T-helper 1 cell treated with Interleukin-12 subunit alpha and Interleukin-12 subunit beta and Interleukin-4 antibody, amounts not matched to agents 30 ng/mL and 1 ng/mL, for 36 hours (primary cell): ENCODE measurements around the gene GRIK4. TPM values are rescaled to one million over a fixed set of nuclear protein-coding genes. Genes with fewer than 3 reads are reported as not detected.

Experiments used
- intact Hi-C: fragments of 100-400 bp; cut with micrococcal nuclease; formaldehyde crosslinking; loops from one replicate; pipeline ENCODE4 v1.15.1; 2024
- total RNA-seq: library from RNA; stranded (reverse); gene quantifications from 2 replicates; pipeline ENCODE4 v1.2.3, GENCODE V29; 2022

Gene GRIK4
- total RNA-seq, 1 donor from 2014 or later, result not detected

DNA sequence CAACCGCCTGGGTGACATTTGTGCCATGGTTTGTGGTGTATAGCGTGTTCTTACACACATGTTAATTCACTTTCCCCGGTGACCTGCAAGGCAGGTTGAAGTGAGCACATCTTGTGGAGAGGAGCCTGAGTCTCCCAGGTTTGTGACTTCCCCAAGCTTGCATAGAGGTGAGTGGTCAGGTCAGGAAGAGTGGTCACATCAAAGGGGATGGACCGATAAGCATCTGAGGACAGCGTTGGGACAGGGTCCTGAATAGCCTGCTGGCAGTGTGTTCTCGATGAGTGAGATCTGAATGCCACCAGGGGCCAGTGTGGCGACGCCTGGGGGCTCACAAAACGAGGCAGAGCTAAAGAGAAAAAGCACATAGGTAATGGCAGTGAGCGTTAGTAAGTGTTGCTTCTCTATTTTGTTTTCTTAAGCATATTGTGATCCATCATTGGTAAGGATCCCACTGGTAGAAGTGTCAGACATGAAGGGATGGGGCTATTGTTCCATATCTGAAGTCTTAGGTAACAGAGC, 154.6 kb downstream of the GRIK4 start:
- intact Hi-C loops, result no loop called here

DNA sequence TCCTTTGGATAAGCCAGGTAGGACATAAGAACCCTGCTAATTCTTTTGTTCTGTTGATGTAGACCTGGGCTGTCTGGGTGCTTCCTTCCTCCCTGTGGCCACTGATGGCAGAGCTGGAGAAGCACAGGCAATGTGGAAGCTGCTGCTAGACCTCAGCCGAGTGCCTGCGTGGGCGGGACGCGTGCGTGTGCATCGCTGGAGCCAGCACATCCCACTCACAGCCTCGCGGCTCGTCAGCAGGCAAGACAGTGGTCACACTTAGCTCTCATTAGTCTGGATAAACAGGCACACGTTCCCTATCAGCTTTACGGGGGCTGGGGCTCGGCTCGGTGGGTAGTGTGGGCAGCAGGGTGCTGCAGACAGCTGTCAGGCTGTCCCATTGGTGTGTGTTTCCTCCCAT, 155.7 kb downstream of the GRIK4 start:
- intact Hi-C loops, result no loop called here

DNA sequence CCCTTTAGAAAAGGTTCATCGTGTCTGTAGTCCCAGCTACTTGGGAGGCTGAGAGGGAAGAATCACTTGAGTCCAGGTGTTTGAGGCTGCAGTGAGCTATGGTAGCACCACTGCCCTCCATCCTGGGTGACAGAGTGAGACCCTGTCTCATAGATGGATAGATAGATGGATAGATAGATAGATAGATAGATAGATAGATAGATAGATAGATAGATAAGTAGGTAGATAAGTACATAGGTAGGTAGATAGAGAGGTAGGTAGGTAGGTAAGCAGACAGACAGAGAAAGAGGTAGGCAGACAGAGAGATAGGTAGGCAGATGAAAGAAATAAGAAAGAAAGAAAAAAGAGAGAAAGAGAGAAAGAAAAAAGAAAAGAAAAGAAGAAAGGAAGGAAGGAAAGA, 156.4 kb downstream of the GRIK4 start:
- intact Hi-C loops, result no loop called here

DNA sequence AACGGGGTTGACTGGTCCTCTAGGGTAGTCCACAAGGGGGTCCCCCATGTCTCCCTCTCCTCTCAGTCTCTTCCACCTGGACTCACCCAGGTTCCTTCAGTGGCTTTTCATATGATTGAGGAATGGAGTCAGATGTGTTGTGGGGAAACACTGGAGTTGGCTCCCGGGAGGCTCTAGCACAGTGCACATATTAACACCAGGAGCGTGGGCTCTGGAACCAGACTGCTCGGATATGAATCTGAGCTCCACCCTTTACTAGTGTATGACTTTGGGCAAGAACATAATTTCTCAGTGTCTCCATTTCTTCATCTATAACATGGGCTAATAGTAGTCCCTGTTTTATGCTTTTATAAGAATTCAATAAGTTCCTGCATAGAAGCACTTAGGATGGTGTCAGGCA, 157.0 kb downstream of the GRIK4 start:
- intact Hi-C loops, result no loop called here

DNA sequence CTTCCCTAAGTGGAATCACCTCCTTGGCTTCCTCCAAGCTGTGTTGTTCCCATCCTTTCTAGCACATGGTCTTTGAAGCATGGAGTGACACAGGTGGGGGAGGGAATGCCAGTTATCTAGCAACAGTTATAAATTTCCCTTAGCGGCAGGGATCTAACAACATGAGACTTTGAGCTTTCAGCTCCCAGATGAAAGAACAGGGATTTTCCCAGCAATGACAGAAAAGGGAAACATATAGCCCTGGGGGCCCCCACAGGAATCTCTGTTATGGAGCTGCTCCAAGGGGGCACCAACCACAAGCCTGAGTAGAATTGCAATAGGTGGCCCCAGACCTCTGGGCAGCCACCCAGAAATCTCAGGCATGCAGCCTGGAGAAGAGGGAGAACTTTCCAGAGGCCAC, 163.0 kb downstream of the GRIK4 start:
- intact Hi-C loops, result no loop called here

DNA sequence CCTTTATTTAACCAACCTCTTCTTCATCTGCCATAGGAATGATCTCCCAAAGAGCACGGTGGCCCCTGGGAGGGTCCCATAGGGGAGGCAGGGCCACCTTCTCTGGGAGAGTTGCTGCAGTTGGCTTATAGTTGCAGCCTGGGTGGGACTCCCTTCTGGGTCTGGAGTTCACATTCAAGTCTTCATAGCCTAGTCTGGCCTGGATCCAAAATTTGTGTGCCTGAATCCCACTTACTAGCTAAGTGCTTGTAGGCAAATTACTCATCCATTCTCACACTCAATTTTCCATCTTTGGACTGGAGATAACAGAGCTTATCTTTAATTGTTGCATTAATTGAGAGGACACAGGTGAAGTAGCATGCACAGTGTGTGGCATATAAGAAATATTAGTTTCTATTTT, 163.6 kb downstream of the GRIK4 start:
- intact Hi-C loops, result no loop called here

DNA sequence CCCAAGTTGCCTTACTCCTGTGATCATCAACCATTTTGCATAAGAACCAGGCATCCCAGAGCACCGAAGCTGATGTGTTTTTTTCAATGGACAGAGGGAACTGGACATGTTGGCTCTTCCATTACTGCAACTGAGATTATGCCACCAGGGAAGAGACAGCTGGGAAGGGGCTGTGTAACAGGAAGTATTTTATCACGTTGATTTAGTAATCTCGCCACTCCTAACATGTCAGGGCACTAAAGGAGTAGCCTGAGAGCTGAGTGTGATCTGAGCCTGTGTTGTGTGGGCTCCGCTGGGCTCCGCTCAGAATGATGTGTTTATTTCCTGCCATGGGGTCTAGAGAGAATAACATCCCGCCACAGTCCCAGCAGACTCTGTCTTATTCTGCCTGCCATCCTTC, 165.4 kb downstream of the GRIK4 start:
- intact Hi-C loops, result no loop called here

DNA sequence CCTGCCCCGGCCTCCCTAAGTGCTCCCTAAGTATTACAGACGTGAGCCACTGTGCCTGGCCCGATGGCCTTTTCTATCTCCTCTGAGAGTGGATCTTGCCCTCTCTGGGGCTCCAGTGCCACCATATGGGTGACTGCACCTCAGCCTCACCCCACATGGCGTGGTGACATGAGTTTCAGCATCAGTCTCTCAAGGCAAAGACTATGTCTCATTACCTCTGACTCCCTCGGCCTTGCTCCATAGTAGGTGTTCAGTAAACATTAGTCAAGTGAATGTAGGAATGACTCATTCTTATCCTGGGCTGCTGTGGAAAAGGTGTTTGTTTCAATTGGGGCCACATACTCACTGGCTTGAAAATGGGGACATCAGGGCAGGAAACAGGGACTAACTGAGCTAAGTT, 168.8 kb downstream of the GRIK4 start:
- intact Hi-C loops, result no loop called here

DNA sequence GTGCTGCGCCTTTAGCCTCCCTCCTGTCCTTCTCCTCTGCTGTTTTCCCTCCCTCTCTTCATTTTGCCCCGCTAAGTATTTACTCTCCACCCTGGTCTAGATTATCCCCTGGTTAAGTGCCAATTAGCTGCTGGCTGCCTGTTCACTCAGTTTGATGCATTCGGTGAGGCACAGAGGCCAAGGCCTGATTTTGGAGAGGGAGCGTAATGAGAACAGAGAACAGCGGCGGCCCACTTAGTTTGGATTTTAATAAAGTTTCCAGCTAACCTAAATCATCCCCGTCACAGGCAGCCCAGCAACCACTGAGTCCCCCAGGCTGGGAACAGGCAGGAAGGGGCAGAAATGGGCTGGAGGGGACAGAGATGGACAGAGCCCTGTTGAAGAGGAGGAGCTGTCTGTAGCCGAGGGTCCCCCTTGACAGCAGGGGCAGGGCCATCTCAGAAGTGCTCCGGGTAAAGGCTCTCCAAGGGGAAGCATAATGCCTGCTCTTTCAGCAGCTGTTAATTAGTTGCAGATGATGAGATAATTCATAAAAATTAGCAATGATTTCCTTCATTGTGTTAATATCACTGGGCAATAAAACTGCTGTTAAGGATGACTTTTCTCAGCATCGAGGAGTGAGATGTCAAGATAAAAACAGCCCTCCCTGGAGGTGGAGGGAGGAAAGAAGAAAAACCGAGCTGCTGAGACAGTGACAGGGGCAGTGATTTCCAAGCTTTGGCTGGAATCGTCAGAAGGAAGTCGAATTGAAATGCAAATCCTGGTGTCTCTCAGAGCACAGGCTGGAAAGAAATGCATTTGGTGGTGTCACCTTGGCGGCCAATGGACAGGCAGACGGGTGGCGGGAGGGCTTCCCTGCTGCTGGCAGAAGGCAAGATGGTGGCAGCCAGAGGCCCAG, 170.1 kb downstream of the GRIK4 start:
- intact Hi-C loops, result no loop called here

DNA sequence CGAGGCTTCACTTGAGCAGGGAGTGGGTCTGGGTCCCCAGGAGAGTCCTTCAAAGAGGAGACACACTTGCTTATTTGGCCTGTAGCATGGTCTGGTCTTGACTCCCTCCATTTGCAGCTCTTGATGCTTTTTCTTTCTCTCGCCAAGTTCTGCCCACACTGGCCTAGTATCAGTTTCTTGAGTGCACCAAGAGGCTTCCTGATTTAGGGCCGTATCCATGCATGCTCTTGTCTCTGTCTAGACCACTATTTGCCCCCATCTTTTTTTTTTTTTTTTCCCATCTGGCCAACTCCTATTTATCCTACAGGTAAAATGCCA, 170.7 kb downstream of the GRIK4 start:
- intact Hi-C loops, result no loop called here

DNA sequence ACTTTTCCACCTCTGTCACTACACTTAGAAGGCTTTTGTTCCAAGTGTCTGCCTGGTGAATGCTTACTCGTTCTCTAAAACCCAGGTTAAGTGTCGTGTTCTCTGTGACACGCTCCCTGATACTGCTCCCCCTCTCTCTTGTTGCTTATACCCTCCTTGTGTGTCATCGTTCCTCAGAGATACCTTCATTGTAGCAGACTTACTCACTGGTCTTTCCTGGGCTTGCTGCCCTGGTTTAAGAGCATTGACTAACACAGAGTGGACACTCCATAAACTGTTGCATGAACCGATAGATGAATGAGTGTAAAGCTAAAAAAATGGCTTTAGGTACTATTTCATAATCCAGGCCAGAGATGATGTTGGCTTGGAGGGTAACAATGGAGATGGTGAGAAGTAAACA, 171.3 kb downstream of the GRIK4 start:
- intact Hi-C loops, result no loop called here

DNA sequence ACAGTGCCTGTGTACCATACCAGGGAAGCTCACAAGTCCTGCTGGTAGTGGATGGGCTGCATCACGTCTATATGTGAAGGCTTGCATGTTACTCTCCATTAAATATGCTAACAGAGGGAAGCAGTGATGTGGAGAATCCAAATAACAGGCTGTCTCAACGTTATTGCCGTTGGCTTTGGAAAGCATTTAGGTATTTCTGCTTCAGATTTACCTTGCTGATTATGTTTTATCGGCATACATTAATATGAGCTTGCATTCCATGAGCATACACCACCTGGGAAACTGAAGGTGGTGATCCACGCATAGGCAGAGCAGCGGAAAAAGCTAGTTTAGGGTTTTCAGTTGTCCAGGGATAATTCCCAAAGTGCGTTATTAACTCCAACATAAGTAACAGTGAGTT, 175.0 kb downstream of the GRIK4 start:
- intact Hi-C loops, result no loop called here

DNA sequence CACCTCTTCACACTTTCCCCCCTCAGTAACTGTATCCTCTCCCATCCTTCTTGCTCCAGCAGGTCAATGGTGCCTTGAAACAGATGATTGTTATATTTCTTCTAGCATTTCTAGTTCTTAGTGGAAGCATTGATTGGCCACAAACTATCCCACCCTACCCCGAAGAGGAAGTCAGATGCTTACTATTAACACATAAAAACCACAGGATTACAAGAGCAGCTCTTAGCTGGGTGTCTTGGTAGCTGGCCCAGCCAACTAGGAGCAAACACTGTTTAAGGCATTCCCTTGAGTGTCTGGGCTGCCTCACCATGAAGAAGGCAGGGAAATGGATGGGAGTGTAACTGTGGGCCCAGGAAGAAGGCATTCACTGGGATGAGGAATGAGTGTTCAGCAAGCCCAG, 176.6 kb downstream of the GRIK4 start:
- intact Hi-C loops, result no loop called here

DNA sequence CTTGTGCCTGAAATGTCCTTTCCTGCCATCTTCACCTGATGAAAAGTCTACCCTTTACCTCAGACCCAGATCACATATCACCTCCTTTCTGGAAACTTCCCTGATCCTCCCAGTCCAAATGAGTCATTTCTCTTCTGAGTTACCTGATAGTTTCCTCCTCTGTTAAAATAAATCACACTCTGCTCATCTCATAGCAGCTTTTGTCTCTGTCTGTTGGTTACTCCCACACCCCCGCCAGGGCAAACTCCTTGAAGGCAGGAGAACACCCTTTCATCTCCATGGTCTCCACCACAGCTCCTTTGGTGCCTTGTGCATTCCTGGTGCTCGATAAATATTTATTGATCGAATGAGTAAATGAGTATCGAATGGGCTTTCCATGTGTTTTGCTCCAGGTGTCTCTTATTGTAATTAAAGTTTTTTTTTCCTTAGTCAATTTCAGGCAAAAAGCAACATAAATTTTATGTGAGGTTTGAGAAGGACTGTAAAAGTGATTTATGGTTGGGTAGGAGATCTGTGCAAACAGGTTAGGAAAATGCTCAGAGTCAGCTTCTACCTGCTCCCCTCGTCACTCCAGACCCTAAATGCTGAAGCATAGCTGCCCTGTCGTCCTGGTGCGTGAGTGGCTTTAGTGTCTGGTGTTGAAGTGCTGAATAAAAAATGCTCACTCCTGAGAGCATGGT, 178.2 kb downstream of the GRIK4 start:
- intact Hi-C loops, result no loop called here

DNA sequence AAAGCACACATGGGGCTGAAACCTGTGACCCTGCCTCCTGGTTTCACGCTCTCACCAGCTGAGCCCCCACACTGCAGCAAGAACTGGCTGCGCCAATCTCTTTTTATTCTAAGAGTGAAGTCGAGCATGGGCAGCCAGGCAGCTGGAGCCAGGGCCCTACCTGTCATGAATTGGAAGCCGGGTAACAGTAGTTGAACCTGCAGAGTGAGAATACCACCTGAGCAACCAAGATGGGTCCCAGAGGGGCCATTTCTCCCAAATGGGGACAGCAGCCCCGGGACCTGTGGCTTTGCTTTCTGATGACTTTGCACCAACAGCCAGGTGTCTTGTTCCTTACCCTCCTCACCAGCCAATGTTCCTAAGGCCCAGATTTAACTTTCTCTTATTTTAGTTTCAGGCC, 178.9 kb downstream of the GRIK4 start:
- intact Hi-C loops, result no loop called here

DNA sequence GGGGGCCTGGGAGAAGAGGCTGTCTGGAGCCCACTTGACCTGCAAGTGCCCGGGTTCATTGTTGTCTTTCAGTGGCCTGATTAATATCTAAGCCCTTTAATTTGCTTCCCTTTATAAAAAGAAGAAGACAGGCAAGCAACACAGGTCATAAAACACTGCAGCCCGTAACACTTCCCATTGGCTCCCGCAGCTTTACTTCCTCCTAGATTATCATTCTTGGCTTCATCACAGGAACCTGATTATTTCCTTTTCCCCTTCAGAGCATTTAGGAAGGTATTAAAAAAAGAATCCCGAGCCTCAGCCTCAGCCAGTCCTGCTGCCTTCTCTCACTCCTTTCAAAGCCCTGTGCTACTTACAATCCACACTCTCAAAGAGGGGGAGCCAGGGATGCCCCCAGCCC, 183.2 kb downstream of the GRIK4 start:
- intact Hi-C loops, result no loop called here

DNA sequence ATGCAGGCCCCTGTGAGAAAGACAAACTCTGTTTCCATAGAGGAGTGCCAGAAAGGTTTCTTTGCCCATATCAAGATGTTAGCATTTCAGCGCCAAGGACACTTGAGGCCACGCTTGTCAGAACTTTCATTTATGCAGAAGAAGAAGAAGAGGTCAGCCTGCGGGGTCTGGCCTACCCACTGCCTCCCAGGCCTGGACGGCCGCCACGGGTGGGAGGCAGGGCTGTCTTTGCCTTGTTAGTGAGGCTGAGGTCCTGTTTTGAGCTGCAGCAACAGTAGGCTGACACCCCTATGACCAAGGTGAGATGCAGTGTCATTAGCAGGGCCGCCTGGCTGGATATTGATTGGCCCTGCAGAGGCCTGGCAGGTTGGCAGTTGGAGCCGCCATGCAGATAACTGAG, 183.9 kb downstream of the GRIK4 start:
- intact Hi-C loops, result no loop called here

DNA sequence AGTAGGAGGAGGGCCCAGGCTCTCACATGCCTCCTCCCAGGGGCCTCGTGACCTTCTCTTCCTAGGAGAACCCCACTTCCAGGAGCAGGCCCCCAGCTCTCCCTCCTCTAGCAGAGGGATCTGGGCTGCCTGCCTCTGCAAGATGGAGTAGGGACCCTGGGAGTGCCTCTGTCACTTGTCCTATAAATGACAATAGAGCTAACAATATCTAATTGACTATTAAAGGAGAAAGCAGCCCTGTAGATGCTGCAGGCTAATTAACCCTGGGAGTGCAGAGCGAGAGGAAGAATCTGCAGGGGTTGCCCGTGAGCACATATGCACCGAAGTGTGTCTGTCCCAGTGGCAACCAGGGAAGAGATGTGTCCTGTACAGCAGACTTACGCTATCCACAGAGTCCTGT, 184.4 kb downstream of the GRIK4 start:
- intact Hi-C loops, result no loop called here

DNA sequence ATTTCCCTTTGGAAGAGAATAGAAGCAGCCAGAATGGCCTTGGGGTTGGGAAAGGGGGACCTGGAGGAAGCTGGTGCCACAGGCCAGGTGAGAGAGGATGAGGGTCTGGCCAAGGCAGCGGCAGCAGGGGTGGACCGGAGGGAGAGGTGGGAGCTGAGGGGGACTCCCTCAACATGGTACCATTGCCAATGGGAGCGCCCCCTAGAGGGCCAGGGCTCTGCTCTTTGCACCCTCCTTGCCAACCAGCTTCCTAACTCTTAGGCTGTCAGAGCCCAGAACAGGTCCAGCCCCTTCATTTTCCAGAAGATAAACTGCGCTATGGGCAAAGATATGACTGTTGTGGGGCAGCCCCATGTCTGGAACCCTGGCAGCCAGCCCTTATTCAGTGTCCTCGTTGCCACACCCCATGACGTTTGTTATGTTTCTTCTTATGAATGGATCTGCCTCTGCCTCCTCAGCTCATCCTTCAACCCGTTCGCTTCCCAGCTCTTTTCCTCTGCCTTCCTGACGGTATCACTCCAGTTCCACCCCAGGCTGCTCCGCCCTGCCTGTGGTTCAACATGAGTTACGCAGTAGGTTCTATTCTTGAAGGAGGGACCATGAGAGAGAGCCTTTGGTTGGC, 185.2 kb downstream of the GRIK4 start:
- intact Hi-C loops, result no loop called here

DNA sequence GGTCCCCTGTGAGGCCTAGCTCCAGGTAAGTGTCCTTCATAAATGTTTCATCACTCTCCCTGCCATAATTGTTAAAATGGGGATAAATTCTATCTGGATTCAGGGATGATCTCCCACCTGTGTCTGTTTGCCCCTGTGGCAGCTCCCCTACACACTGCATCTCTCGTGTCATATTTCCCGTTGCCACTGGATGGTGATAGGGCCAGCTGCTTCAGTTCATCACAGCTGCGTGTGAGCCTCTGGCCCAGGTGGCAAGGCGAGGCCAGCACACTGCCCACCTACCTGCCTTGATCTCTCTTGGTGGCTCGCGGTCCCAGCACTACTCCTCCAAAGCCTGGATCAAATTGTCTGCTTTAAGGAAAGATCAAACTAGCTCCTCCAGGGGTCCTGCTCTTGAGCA, 187.4 kb downstream of the GRIK4 start:
- intact Hi-C loops, result no loop called here

DNA sequence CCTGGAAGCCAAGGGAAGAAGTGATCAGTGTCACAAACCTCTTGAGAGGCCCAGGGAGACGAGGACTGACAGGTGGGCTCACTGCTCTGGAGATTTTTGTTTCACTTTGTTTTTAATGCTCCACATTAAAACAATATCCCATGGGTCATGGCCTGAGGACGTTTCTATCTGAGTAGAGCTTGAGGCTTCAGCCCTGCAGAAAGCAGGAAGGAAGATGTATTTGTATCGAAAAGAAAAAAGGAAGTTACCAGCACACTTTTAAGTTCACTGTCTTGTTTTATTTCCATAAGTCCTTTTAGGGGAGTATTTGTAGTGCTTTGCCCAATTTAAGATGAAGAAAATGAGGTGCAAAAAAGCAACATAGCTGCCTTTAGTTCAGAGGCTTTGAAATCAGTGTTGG, 191.1 kb downstream of the GRIK4 start:
- intact Hi-C loops, result no loop called here

DNA sequence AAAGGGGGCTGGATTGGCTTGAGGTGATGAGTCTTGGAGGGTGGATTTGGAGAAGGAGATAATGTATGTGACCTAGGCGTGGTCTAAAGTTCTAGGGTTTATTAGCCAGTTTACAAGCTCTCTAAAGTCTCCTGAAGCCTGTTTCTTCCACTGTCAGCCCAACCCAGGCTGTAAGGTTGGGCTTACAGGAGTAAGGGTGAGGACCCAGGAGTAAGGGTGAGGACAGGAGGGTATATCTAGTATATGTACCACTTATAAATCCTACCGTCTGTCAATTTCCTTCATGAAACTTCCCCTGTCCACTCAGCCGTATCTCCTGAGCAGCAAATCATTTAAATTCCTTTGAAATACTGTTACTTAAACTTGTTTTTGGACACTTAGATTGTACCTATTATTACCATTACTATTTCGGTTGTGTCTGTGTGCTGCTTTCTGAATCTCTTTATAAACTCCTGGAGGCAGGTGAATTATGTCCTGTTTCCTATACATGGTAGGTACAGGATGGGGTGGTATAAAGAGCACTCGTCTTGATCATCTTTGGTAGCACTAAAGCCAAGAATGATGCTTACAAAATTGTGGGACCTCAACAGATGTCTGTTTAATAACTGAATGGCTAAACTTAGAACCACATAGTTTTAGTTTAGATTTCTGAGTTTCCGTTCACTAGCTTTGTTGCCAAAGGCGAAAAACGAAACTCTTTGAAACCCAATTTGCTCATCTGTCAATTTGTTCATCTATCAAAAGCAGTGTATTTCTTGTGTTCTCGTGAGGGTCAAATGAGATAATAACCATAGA, 192.0 kb downstream of the GRIK4 start:
- intact Hi-C loops, result no loop called here
